GM23338 (cell line): ENCODE results near the gene ALX3.

Experiments
- CREB1 ChIP-seq: fragments of 250-450 bp; sonication (Bioruptor Pico); IDR thresholded peaks from 2 replicates; pipeline ENCODE4 v1.5.0; 2020; ENCODE audit warnings: low read depth, mild to moderate bottlenecking, moderate library complexity
- CTCF ChIP-seq, 2 experiments: fragments of 200-600 bp in 1 of 2; sonication (generic) in 1 of 2; conservative IDR thresholded peaks; 2 replicates each; pipeline versions ENCODE4 v1.5.1 to v1.6.1; 2016 to 2017; ENCODE audit warnings: antibody characterized with exemption in 2 of 2, low read depth in 2 of 2, mild to moderate bottlenecking in 2 of 2, moderate library complexity in 1 of 2
- EZH2 ChIP-seq: fragments of 200-600 bp; sonication (generic); IDR thresholded peaks from one replicate; pipeline ENCODE4 v1.8.0; 2017; ENCODE audit warnings: antibody characterized with exemption, mild to moderate bottlenecking, low read depth; ENCODE audit not compliant: unreplicated experiment
- EZH2phosphoT487 ChIP-seq: fragments of 200-600 bp; sonication (generic); IDR thresholded peaks from one replicate; pipeline ENCODE4 v1.8.1; 2018; ENCODE audit warnings: antibody characterized with exemption; ENCODE audit not compliant: unreplicated experiment
- JUNB ChIP-seq: IDR thresholded peaks from one replicate; pipeline ENCODE4 v1.6.1; 2016; ENCODE audit warnings: antibody characterized with exemption; ENCODE audit not compliant: unreplicated experiment
- POLR2AphosphoS5 ChIP-seq: IDR thresholded peaks from 2 replicates; pipeline ENCODE4 v1.6.1; 2016; ENCODE audit warnings: antibody characterized with exemption, low read depth
- REST ChIP-seq: IDR thresholded peaks from one replicate; pipeline ENCODE4 v1.6.1; 2018; ENCODE audit warnings: antibody characterized with exemption; ENCODE audit not compliant: unreplicated experiment
- ZNF114 ChIP-seq: fragments of 250-450 bp; sonication (Bioruptor Pico); IDR thresholded peaks from 2 replicates; pipeline ENCODE4 v1.5.0; 2020; ENCODE audit warnings: mild to moderate bottlenecking, moderate library complexity
- ZNF331 ChIP-seq: fragments of 250-450 bp; sonication (Bioruptor Pico); IDR thresholded peaks from 2 replicates; pipeline ENCODE4 v1.5.0; 2020; ENCODE audit warnings: low read depth, mild to moderate bottlenecking, moderate library complexity

- TF ChIP-seq CTCF (conservative IDR thresholded peaks at IDR 0.05; ENCODE audit: low read depth in 2 of 2) (peak; percentile 60 to 68), POLR2AphosphoS5 (no peak), CREB1 (CRISPR knock-in tag) (no peak), REST (no peak), ZNF331 (CRISPR knock-in tag) (no peak), EZH2 (no peak), EZH2phosphoT487 (no peak), ZNF114 (no peak), JUNB (no peak)
These were observed 58.9 kb downstream of the ALX3 start for GRCh38 chr1:110011527-110012041.
